Stimulated activated naive CD4-positive, alpha-beta T cell treated with Interleukin-2 at 50 U/mL for 16 hours (primary cell): ENCODE measurements around the gene ADM5.
A peak's percentile ranks its signal among the peaks of the same experiment; 100 is the strongest.

Experiments
- DNase-seq: peaks from one replicate; lab custom pipeline; 2025; lab: John Stamatoyannopoulos, UW

ADM5 gene, protein sequence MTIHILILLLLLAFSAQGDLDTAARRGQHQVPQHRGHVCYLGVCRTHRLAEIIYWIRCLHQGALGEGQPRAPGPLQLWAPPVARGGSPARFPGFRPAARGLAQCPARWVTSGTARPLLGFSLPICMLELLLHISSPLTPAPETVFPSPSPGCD

GRCh38 chr19:49689133-49690078 lies at the start of gene ADM5:
Gene ADM5, plus strand, starts transcription at chr19:49689594. Its CDS starts 244 bp downstream, at chr19:49689838.
- DNase-seq: no peak

DNA sequence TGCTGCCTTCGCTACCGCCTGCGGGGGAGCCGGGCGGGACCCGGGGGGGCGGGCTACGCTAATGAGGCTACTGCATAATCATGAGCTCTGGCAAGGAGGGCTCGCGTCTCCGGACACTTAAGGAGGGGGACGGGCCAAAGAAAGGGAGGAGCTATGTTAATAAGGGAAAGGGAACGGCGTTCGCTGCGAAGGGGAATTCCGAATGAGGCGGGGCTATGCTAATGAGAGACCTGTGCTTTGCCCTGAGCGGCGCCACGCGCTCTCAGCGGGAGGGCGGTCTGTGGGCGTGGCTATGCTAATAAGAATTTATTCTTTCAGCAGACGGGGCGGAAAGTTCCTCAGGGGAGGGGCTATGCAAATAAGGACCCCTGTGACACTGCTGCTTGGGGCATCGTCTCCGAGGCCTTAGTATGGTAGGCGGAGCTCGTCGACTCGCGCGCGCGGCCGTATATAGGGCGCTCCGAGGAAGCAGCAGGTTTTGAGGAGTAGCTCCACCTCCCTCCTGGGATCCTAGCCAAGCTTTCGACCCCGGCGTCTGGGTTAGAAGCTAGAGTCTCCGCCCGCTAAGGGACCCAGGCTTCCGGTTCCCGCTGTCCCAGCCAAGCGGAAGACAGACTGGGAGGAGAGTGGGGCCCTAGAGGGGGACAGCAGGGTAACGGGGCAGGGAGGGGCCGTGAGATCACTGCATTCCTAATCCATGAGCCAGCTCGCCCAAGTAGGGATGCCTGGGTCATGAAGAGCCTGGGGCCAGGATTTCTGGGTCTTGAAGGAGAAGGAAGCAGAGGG lies 49.1 kb upstream of the ADM5 start, which contains the start of gene RRAS:
TSS of gene RRAS (minus strand) at position 31 of the 786 bp plus-strand sequence. CDS start 45 bp downstream, outside the sequence.
- DNase-seq: peak; percentile 100

DNA sequence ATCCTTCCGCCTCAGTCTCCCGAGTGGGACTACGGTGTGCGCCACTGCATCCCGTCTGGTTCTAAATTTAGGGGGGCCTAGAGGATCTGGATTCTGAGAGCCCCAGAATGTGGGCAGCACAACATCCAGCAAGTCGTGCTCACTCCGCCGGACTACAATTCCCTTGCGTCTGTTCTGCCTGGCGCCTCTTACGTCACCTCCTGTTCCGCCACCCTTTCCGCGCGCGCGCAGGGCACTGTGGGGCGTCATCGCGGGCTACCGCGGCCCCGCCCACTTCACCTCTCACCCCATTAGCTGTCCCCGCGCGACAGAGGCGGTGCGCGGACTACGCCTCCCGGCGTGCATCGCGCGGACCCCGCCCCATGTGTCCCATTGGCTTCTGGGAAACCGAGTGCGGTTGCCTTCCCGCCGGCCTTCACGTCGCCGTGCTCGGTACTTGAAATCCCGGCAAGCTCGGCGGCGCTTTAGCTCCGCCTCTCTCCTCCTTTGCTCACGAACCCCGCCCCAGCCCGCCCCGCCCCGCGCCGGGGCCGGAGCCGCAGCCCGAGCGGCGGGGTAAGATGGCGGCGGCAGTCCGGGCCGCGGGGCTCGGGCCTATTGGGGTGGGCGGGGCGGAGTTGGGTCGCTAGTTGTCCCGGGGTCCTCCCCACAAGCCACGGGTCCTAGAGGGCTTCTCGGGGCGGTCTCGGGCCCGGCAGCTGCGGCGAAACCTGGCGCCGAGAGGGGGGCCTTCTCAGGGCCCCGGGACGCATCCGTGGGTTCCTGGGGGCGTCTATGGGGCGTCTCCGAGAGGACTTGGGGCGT lies 47.5 kb upstream of the ADM5 start, which contains the start of gene SCAF1:
TSS of gene SCAF1 (plus strand) at position 522 of the 804 bp plus-strand sequence. CDS start 2,818 bp downstream, outside the sequence.
- peak; percentile 99 for DNase-seq

- DNase-seq: no peak
Measured at GRCh38 chr19:49642492-49643035, 46.8 kb upstream of the ADM5 start.

DNA sequence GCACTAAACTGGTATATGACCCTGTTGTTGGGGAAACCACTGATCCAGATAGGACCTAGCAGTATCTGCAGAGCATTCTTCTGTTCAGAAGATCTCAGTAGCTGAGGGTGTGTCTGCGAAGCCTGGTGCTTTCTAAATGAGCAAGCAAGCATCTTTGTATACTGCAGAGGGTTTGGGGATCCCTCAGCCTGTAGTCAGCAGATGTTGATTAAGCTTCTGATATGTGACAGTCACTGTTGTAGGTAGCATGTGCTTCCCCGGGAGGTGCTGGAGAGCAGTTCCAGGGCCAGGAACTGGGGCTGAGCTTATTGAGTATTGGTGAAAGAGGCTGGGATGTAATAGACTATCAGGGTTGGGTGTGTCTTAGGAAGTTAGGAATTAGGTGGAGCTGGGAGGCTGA lies 45.9 kb upstream of the ADM5 start:
- peak; percentile 16 for DNase-seq

DNA sequence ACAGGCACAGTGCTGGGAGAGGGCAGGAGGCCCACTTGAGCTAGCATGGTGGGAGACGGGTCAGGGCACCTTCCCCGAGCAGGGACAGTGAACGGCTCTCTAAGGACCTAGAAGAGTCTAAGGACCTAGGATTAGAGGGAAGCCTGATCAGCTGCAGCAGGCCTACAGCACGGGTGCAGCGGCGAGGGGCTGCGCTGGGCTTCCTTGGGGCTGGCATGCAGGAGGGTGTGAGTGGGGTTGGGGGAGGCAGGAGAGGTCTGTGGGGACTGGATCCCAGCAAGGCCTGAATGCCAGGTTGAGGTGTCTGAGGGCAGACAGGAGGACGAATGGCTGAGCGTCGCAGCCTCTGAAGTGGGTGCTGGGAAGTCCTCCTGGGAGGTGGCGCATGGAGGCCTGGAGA lies 43.8 kb upstream of the ADM5 start:
- no peak for DNase-seq

GRCh38 chr19:49645995-49646394 lies 43.4 kb upstream of the ADM5 start:
- DNase-seq: no peak

DNA sequence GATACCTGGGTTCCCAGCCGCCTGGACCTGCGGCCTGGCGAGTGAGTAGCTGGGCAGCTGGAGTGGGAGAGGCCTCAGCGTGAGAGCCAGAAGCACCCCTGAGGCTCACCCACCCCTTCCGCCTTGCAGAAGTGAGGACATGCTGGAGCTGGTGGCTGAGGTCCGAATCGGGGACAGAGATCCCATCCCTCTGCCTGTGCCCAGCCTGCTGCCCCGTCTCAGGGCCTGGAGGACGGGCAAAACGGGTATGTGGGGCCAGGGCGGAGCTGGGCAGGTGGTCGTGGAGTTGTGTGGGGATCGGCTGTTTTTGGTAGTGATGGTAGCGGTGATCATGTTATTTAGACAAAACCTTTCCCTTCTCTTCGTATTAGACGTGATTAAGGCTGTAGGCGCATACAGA lies 42.8 kb upstream of the ADM5 start:
- DNase-seq: no peak

GRCh38 chr19:49651029-49651819 lies 38.2 kb upstream of the ADM5 start:
- no peak for DNase-seq

- DNase-seq: no peak
Measured at GRCh38 chr19:49651820-49652550, 37.4 kb upstream of the ADM5 start.

DNA sequence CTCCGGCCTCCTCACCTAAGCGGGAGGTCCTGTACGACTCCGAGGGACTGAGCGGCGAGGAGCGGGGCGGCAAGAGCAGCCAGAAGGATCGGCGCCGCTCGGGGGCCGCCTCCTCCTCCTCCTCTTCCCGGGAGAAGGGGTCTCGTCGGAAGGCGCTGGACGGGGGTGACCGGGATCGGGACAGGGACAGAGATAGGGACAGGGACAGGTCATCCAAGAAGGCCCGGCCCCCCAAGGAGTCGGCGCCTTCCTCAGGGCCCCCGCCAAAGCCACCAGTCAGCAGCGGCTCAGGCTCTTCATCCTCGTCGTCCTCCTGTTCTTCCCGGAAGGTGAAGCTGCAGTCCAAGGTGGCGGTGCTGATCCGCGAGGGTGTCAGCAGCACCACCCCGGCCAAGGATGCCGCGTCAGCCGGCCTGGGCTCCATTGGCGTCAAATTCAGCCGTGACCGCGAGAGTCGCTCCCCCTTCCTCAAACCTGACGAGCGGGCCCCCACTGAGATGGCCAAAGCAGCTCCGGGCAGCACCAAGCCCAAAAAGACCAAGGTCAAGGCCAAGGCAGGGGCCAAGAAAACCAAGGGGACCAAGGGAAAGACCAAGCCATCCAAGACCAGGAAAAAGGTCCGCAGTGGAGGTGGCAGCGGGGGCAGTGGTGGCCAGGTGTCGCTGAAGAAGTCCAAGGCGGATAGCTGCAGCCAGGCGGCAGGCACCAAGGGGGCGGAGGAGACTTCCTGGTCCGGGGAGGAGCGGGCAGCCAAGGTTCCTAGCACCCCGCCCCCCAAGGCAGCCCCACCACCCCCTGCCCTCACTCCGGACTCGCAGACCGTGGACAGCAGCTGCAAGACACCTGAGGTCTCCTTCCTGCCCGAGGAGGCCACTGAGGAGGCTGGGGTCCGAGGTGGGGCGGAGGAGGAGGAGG lies 36.6 kb upstream of the ADM5 start:
- no peak for DNase-seq

DNA sequence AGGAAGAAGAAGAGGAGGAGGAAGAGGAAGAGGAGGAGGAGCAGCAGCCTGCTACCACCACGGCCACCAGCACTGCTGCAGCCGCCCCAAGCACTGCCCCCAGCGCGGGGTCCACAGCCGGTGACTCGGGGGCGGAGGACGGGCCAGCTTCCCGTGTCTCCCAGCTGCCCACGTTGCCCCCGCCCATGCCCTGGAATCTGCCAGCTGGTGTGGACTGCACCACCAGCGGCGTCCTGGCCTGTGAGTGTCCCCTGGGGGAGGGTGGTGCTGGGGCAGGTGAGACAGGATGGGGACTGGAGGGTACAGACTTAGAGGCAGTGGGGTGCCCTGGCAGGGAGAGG lies 36.0 kb upstream of the ADM5 start:
- no peak for DNase-seq

DNA sequence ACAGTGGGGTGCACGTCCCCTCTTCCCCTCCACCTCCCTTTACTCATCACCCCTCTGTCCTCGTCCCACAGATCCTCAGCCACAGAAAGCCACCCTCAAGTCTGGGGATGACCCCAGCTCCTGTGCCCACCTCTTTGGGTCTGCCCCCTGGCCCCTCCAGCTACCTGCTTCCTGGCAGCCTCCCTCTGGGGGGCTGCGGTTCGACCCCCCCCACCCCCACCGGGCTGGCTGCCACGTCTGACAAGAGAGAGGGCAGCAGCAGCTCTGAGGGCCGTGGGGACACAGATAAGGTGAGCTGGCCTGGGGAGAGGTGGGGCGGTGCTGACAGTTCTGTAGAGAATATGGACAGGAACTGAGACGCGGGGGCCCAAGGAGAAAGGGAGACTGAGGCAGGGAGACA lies 34.8 kb upstream of the ADM5 start:
- no peak for DNase-seq

DNA sequence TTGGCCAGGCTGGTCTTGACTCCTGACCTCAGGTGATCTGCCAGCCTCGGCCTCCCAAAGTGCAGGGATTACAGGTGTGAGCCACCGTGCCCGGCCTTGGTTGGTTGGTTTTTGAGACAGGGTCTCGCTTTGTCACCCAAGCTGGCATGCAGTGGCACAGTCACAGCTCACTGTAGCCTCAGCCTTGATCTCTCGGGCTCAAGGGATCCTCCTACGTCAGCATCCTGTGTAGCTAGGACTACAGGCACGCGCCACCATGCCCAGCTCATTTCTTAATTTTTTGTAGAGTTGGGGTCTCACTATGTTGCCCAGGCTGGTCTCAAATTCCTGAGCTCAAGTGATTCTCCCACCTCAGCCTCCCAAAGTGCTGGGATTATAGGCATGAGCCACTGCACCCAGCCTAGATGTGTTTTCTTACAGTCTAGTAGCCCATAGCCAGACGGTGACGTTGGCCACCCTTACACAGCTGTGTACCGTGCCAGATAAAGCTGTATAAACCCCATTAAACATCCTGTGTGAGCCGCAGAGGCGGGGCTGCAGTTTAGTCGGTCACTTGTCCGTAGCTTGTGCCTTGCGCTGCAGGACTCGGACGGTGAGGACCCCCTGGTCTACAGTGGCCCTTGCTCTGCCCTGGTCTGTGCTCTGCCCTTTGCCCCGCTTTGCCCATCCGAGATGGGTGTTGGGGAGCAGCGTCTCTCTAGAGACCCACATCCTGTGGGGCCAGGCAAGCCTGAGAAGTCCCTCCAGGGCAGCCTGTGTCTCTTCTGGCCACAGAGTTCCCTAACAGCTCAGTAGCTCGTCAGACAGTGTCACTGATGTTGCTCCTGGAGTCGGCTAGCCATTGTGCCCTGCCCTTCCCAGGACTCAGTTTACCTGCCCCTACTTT lies 33.6 kb upstream of the ADM5 start:
- DNase-seq: no peak

GRCh38 chr19:49656456-49657109 lies 32.8 kb upstream of the ADM5 start:
- DNase-seq: no peak

DNA sequence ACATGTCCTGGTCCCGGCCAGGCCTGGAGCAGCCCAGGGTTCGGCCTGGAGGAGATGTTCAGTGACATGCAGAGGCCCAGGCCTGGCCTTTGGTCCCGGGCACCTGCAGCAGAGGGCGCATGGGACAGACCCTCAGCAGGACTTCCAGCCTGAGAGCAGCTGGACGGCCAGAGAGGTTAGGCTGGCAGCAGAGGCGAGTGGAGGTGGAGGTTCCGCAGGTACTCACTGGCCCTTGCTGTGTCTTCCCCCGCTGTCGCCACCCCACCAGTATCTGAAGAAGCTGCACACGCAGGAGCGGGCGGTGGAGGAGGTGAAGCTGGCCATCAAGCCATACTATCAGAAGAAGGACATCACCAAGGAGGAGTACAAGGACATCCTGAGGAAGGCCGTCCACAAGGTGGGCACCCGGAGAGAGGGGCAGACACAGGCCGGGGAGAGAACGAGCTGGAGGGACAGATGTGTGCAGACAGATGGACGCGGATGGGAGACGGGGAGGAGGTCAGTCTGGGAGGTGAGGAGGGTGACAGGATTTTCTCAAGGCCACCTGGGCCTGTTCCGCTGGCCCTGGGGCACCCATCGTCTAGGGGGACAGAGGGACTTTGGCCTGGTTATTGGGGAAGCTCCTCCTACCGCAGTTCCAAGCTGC lies 31.8 kb upstream of the ADM5 start:
- DNase-seq: no peak

DNA sequence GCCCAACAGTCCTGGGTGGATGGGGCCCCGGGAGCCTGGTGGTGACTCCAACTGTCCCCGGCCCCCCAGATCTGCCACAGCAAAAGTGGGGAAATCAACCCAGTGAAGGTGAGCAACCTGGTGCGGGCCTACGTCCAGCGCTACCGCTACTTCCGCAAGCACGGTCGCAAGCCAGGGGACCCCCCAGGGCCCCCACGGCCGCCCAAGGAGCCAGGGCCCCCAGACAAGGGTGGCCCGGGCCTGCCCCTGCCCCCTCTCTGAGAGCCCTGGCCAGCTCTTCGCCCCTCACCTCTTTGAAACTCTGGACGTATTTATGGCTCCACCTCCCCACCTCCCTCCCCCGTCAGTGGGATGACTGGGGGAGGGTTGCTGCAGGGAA lies 31.3 kb upstream of the ADM5 start:
- no peak for DNase-seq
